NCI-H2107 treated with DMSO at 0.1 percent for 48 hours (cell line): ENCODE data around the gene IMPA2.
"Not testable (repeated sequence)": the region's sequence is repeated elsewhere in the genome, so short reads cannot be mapped to it uniquely, and the experiment has no call there.

Source experiments
- DNase-seq: peaks from one replicate; lab custom pipeline; 2025; ENCODE audit not compliant: unreplicated experiment; lab: John Stamatoyannopoulos, UW

Gene IMPA2

GRCh38 chr18:11981192-11981542 is at the start of gene IMPA2:
IMPA2 (plus strand) TSS chr18:11981507; CDS start chr18:11981670, 163 bp downstream.
- no peak for DNase-seq

GRCh38 chr18:11932393-11932792 is 48.9 kb upstream of the IMPA2 start:
- DNase-seq: no peak

GRCh38 chr18:11937874-11938478 is 43.3 kb upstream of the IMPA2 start:
- DNase-seq: peak; percentile 66

GRCh38 chr18:11940956-11941355 is 40.4 kb upstream of the IMPA2 start:
- no peak for DNase-seq

GRCh38 chr18:11943551-11943950 is 37.8 kb upstream of the IMPA2 start:
- DNase-seq: no peak

GRCh38 chr18:11944252-11944651 is 37.1 kb upstream of the IMPA2 start:
- no peak for DNase-seq

- no peak for DNase-seq
Measured at GRCh38 chr18:11944786-11945185, 36.5 kb upstream of the IMPA2 start.

GRCh38 chr18:11945834-11946659 is 35.3 kb upstream of the IMPA2 start:
- DNase-seq: not testable (repeated sequence)

GRCh38 chr18:11946756-11947155 is 34.6 kb upstream of the IMPA2 start:
- no peak for DNase-seq

GRCh38 chr18:11947214-11948191 is 33.8 kb upstream of the IMPA2 start:
- no peak for DNase-seq

GRCh38 chr18:11948852-11949523 is 32.3 kb upstream of the IMPA2 start:
- DNase-seq: no peak

- peak; percentile 17 for DNase-seq
Measured at GRCh38 chr18:11950824-11951223, 30.5 kb upstream of the IMPA2 start.

- no peak for DNase-seq
Measured at GRCh38 chr18:11951390-11951851, 29.9 kb upstream of the IMPA2 start.

- no peak for DNase-seq
Measured at GRCh38 chr18:11953113-11953512, 28.2 kb upstream of the IMPA2 start.

GRCh38 chr18:11955239-11956029 is 25.9 kb upstream of the IMPA2 start:
- DNase-seq: no peak

GRCh38 chr18:11956371-11957308 is 24.7 kb upstream of the IMPA2 start:
- DNase-seq: no peak

- no peak for DNase-seq
Measured at GRCh38 chr18:11957636-11958035, 23.7 kb upstream of the IMPA2 start.

GRCh38 chr18:11959651-11960050 is 21.7 kb upstream of the IMPA2 start:
- DNase-seq: not testable (repeated sequence)
